Endothelial cell of umbilical vein (primary cell): ENCODE data around the gene LACTB.

ENCODE experiments used
- CTCF ChIP-seq, 2 donors: IDR thresholded peaks; 1 replicate in 1 of 2; 2 replicates in 1 of 2; pipeline ENCODE4 v1.5.1; 2011; ENCODE audit warnings: low read length in 2 of 2, mild to moderate bottlenecking in 2 of 2, moderate library complexity in 2 of 2, control low read depth in 1 of 2, inconsistent platforms in 1 of 2, low read depth in 1 of 2; ENCODE audit not compliant: insufficient read depth in 1 of 2; ENCODE audit errors: extremely low read depth in 1 of 2
- POLR2A ChIP-seq: IDR thresholded peaks from 2 replicates; pipeline ENCODE4 v1.6.1; 2012; ENCODE audit warnings: low read depth, mild to moderate bottlenecking, control low read depth, low read length
- POLR2AphosphoS5 ChIP-seq: IDR thresholded peaks from 2 replicates; pipeline ENCODE4 v1.6.1; 2012; ENCODE audit warnings: low read depth, mild to moderate bottlenecking, control low read depth, low read length, moderate library complexity; ENCODE audit not compliant: insufficient read depth

GRCh38 chr15:63190769-63191649, 69.3 kb downstream of the LACTB start:
- TF ChIP-seq POLR2A (no peak), CTCF (IDR thresholded peaks at IDR 0.05; ENCODE audit: extremely low read depth in 1 of 2, insufficient read depth in 1 of 2, low read depth in 1 of 2, low read length in 2 of 2) (no peak), POLR2AphosphoS5 (no peak)
